SK-N-SH (cell line): Measurements from ENCODE around the gene FTCD. TPM values are rescaled to one million over a fixed set of nuclear protein-coding genes. Genes with fewer than 3 reads are reported as not detected.

Experiments
- CTCF ChIA-PET: fragments of 300-600, 350-600 bp; formaldehyde crosslinking; extraction: SDS; loops from one replicate; lab custom pipeline; 2021; lab: Yijun Ruan, JAX
- POLR2A ChIA-PET: fragments of 350-600 bp; sonication (Branson Sonifier 250); formaldehyde crosslinking; extraction: SDS; loops from one replicate; lab custom pipeline; 2020; ENCODE audit warnings: antibody characterized with exemption, inconsistent platforms; lab: Yijun Ruan, JAX
- DNase-seq: peaks from one replicate; pipeline ENCODE4 v3.0.0; 2012
- H2AFZ ChIP-seq: fragments of 200-600 bp; sonication (generic); 2 replicates; pipeline ENCODE4 v1.8.1; 2016; ENCODE audit warnings: antibody characterized with exemption, mild to moderate bottlenecking, low read depth
- H3F3A ChIP-seq: fragments of 200-600 bp; sonication (generic); replicated peaks from 2 replicates; pipeline ENCODE3; 2016; ENCODE audit warnings: antibody characterized with exemption, mild to moderate bottlenecking; ENCODE audit not compliant: insufficient read depth
- H3K27ac ChIP-seq, 2 experiments: fragments of 200-500 bp in 1 of 2; fragments of 200-600 bp in 1 of 2; sonication (Bioruptor generic) in 1 of 2; sonication (generic), shearing (Covaris generic) in 1 of 2; 2 replicates each; pipeline versions ENCODE4 v1.5.1 to v1.6.1; 2014 to 2016; ENCODE audit warnings: low read depth in 2 of 2, inconsistent platforms in 1 of 2, low read length in 1 of 2, mild to moderate bottlenecking in 1 of 2, mixed read lengths in 1 of 2
- H3K27me3 ChIP-seq: fragments of 200-600 bp; sonication (generic), shearing (Covaris generic); 2 replicates; pipeline ENCODE4 v1.6.1; 2016; ENCODE audit warnings: mixed run types; ENCODE audit not compliant: insufficient read depth
- H3K36me3 ChIP-seq, 2 experiments: fragments of 200-500 bp in 1 of 2; fragments of 200-600 bp in 1 of 2; sonication (Bioruptor generic) in 1 of 2; sonication (generic) in 1 of 2; replicated peaks in 1 of 2; 2 replicates each; pipeline versions ENCODE3 to v1.5.1; 2014 to 2016; ENCODE audit warnings: low read length in 1 of 2, mild to moderate bottlenecking in 1 of 2; ENCODE audit not compliant: insufficient read depth in 2 of 2, control insufficient read depth in 1 of 2
- H3K4me1 ChIP-seq, 2 experiments: fragments of 200-500 bp in 1 of 2; fragments of 200-600 bp in 1 of 2; sonication (Bioruptor generic) in 1 of 2; sonication (generic), shearing (Covaris generic) in 1 of 2; 2 replicates each; pipeline versions ENCODE4 v1.5.1 to v1.6.1; 2014 to 2016; ENCODE audit warnings: low read depth in 1 of 2, low read length in 1 of 2, mixed run types in 1 of 2; ENCODE audit not compliant: insufficient read depth in 2 of 2, control insufficient read depth in 1 of 2
- H3K4me2 ChIP-seq: fragments of 200-600 bp; sonication (generic), shearing (Covaris generic); 2 replicates; pipeline ENCODE4 v1.6.1; 2017; ENCODE audit warnings: mixed run types
- H3K4me3 ChIP-seq, 2 experiments: fragments of 200-500 bp in 1 of 2; fragments of 200-600 bp in 1 of 2; sonication (Bioruptor generic) in 1 of 2; sonication (generic), shearing (Covaris generic) in 1 of 2; 2 replicates each; pipeline versions ENCODE4 v1.5.1 to v1.8.1; 2014 to 2016; ENCODE audit warnings: low read depth in 2 of 2, inconsistent platforms in 1 of 2, low read length in 1 of 2, mild to moderate bottlenecking in 1 of 2, mixed read lengths in 1 of 2, moderate library complexity in 1 of 2
- H3K79me2 ChIP-seq: fragments of 200-600 bp; sonication (generic); 2 replicates; pipeline ENCODE4 v1.8.1; 2017; ENCODE audit warnings: mild to moderate bottlenecking; ENCODE audit not compliant: insufficient read depth
- H3K9ac ChIP-seq: fragments of 200-600 bp; sonication (generic); 2 replicates; pipeline ENCODE4 v1.6.1; 2017; ENCODE audit warnings: mixed run types
- H3K9me2 ChIP-seq: fragments of 200-600 bp; sonication (generic); 2 replicates; pipeline ENCODE4 v1.6.1; 2017; ENCODE audit warnings: mixed run types
- H3K9me3 ChIP-seq: fragments of 200-600 bp; sonication (generic); 2 replicates; pipeline ENCODE4 v1.6.1; 2017; ENCODE audit warnings: mixed run types, mild to moderate bottlenecking, moderate library complexity
- H4K20me1 ChIP-seq: fragments of 200-600 bp; sonication (generic); 2 replicates; pipeline ENCODE4 v1.6.1; 2017; ENCODE audit warnings: mild to moderate bottlenecking, mixed run types; ENCODE audit not compliant: insufficient read depth
- ELF1 ChIP-seq: IDR thresholded peaks from 2 replicates; pipeline ENCODE4 v1.4.0; 2012
- EZH2phosphoT487 ChIP-seq: fragments of 200-600 bp; sonication (generic); IDR thresholded peaks from 2 replicates; pipeline ENCODE4 v1.6.1; 2017; ENCODE audit warnings: low read depth, mixed run types, mild to moderate bottlenecking, antibody characterized with exemption, moderate library complexity, borderline replicate concordance
- GABPA ChIP-seq: IDR thresholded peaks from 2 replicates; pipeline ENCODE4 v1.4.0; 2012; ENCODE audit warnings: low read depth, mild to moderate bottlenecking
- GATA2 ChIP-seq: sonication (generic); formaldehyde crosslinking; IDR thresholded peaks from 2 replicates; pipeline ENCODE4 v1.5.0; 2020; ENCODE audit warnings: mild to moderate bottlenecking, missing genetic modification reagents
- MXI1 ChIP-seq: IDR thresholded peaks from 2 replicates; pipeline ENCODE4 v1.6.1; 2012; ENCODE audit warnings: mild to moderate bottlenecking, low read depth, low read length, improper control_type of control experiment
- RCOR1 ChIP-seq: fragments of 150-350 bp; IDR thresholded peaks from 2 replicates; pipeline ENCODE4 v1.6.1; 2017; ENCODE audit warnings: antibody characterized with exemption, low read length
- SMC3 ChIP-seq: IDR thresholded peaks from 2 replicates; pipeline ENCODE4 v1.6.1; 2012; ENCODE audit warnings: low read depth, low read length, improper control_type of control experiment
- TCF12 ChIP-seq: IDR thresholded peaks from 2 replicates; pipeline ENCODE4 v1.4.0; 2012
- WGBS: methylation state at CpG from one replicate; pipeline ENCODE4 v1.1.6; 2017; ENCODE audit warnings: low lambda C conversion rate; 5-methylcytosine and 5-hydroxymethylcytosine counted together
- polyA plus RNA-seq, 3 experiments: library from polyadenylated mRNA; depleted of rRNA; stranded (reverse); fragments of >200 nt; gene quantifications; 2 replicates each; pipeline ENCODE4 v1.2.3, GENCODE V29; 2012
- TF ChIP-seq, protein P1 (sequence below): fragments of 150-350 bp; IDR thresholded peaks from 2 replicates; pipeline ENCODE4 v1.6.1; 2017; ENCODE audit warnings: antibody characterized with exemption, low read length, low read depth, borderline replicate concordance
- TF ChIP-seq, protein P2 (sequence below): IDR thresholded peaks from 2 replicates; pipeline ENCODE4 v1.4.0; 2012; ENCODE audit warnings: low read depth, borderline replicate concordance
- TF ChIP-seq, protein P3 (sequence below): IDR thresholded peaks from 2 replicates; pipeline ENCODE4; 2012
- TF ChIP-seq, protein P4 (sequence below): IDR thresholded peaks from 2 replicates; pipeline ENCODE4 v1.6.1; 2012; ENCODE audit warnings: mild to moderate bottlenecking, low read depth, low read length, moderate library complexity

FTCD gene
- polyA plus RNA-seq, 1 of the 3 experiments (the other 2 are of a cell fraction): 0.33 TPM

DNA sequence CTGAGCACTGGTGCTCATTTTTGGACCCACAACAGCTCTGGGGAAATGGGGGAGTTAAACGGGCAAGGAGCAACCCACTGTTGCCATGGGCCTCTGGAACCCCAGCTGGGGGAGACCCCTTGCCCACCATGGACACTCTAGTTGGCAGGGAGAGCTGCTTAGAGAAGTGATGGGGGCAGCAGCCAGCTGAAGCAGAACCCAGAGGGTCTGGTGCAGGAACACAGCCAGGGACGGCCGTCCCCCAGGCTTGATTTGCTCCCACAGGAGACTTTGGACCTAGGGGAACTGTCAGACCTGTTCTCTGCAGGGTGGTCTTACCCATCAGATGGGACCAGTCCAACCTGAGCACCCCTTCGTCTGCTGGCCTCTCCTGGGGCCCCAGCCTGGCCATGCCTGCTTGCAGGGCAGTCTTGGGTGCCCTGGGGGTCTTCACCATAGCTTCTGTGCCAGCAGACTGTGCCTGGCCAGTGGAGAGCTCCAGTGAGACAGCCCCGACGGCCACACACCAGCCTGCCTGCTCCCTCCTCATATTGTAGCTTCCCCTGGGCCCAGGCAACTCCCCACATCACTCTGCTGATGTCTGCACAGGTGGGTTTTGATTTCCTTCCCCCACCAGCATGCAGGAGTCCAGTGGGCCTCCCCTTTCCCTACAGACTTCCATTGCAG is 17.6 kb upstream of the FTCD start:
- Histone ChIP-seq H3K27me3 (no peaks in the 10 kb centered on the region), H3K9me3 (no peaks in the 10 kb centered on the region), H4K20me1 (no peaks in the 10 kb centered on the region), H3K79me2 (no peaks in the 10 kb centered on the region), H3F3A (peaks cover 4% of the 10 kb centered on the region), H2AFZ (no peak overlapping the region), H3K9ac (no peak overlapping the region), H3K4me1 (no peaks in the 10 kb centered on the region), H3K4me3 (no peak overlapping the region), H3K36me3 (no peaks in the 10 kb centered on the region), H3K4me2 (no peak overlapping the region), H3K27ac (no peak overlapping the region), H3K9me2 (no peaks in the 10 kb centered on the region)
- 66% methylated on average over 3 of the region's 6 CpGs for WGBS
- no peak for DNase-seq
- POLR2A ChIA-PET: no interaction called here
- TF ChIP-seq, protein P1, sequence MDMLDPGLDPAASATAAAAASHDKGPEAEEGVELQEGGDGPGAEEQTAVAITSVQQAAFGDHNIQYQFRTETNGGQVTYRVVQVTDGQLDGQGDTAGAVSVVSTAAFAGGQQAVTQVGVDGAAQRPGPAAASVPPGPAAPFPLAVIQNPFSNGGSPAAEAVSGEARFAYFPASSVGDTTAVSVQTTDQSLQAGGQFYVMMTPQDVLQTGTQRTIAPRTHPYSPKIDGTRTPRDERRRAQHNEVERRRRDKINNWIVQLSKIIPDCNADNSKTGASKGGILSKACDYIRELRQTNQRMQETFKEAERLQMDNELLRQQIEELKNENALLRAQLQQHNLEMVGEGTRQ: no peak
- TF ChIP-seq, protein P2, sequence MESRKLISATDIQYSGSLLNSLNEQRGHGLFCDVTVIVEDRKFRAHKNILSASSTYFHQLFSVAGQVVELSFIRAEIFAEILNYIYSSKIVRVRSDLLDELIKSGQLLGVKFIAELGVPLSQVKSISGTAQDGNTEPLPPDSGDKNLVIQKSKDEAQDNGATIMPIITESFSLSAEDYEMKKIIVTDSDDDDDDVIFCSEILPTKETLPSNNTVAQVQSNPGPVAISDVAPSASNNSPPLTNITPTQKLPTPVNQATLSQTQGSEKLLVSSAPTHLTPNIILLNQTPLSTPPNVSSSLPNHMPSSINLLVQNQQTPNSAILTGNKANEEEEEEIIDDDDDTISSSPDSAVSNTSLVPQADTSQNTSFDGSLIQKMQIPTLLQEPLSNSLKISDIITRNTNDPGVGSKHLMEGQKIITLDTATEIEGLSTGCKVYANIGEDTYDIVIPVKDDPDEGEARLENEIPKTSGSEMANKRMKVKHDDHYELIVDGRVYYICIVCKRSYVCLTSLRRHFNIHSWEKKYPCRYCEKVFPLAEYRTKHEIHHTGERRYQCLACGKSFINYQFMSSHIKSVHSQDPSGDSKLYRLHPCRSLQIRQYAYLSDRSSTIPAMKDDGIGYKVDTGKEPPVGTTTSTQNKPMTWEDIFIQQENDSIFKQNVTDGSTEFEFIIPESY: no peak
- TF ChIP-seq TCF12: no peak
- TF ChIP-seq, all 33 proteins: peak for 0
- CTCF ChIA-PET: interaction anchor here (0.8 to 1.1 kb wide), 3 partner anchors 20 to 29 kb away, joined by 3 to 7 read pairs (median 4); no protein-coding TSS in a partner anchor

DNA sequence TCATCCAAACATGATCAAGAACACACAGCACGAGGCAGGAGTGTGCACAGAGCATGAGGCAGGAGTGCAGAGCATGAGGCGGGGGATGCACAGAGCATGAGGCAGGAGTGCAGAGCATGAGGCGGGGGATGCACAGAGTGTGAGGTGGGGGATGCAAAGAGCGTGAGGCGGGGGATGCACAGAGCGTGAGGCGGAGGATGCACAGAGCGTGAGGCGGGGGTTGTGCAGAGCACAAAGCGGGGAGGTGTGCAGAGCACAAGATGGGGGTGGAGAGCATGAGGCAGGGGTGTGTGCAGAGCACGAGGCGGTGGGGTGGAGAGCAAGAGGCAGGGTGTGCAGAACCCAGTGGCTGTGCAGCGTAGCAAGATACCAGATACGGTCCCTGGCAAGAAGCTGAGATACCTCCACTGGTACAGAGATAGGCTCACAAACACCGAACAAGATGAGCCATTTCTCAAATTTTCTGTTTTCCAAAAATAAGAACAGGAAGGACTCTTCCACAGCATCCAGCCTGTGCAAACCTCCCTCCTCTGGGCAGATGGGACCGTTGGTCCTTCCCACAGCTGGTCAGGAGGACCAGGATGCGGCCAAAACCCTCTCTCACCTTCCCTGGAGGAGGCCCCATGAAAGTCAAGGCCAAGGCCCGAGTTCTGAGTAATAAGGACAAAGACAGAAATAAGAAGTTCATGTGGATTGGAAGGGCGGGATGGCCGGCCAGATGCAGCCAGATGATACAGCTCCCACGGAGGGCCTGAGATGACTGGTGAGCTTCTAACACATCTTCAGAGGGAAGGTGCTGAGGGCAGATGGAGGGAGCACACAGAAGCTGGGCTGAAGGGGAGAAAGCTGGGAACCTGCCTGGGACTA is 16.9 kb upstream of the FTCD start:
- ChIA-PET CTCF (interaction anchor here (0.8 kb wide), 1 partner anchor 19 kb away, joined by 7 read pairs; no protein-coding TSS in a partner anchor), POLR2A (no interaction called here)
- no peak overlapping the region for H3K4me2 ChIP-seq
- no peaks in the 10 kb centered on the region for H4K20me1 ChIP-seq
- H3K4me1 ChIP-seq: no peaks in the 10 kb centered on the region
- H3K9me3 ChIP-seq: no peaks in the 10 kb centered on the region
- peaks cover 4% of the 10 kb centered on the region for H3F3A ChIP-seq
- no peak overlapping the region for H2AFZ ChIP-seq
- no peaks in the 10 kb centered on the region for H3K9me2 ChIP-seq
- H3K9ac ChIP-seq: no peak overlapping the region
- DNase-seq: no peak
- H3K27ac ChIP-seq: no peak overlapping the region
- no peaks in the 10 kb centered on the region for H3K36me3 ChIP-seq
- 70% methylated on average over 21 of the region's 21 CpGs for WGBS
- H3K4me3 ChIP-seq: no peak overlapping the region
- H3K79me2 ChIP-seq: no peaks in the 10 kb centered on the region
- H3K27me3 ChIP-seq: no peaks in the 10 kb centered on the region
- TF ChIP-seq ELF1: no peak
- TF ChIP-seq, protein P2: no peak
- TF ChIP-seq GATA2: no peak
- TF ChIP-seq, protein P1: no peak
- TF ChIP-seq, protein P3, sequence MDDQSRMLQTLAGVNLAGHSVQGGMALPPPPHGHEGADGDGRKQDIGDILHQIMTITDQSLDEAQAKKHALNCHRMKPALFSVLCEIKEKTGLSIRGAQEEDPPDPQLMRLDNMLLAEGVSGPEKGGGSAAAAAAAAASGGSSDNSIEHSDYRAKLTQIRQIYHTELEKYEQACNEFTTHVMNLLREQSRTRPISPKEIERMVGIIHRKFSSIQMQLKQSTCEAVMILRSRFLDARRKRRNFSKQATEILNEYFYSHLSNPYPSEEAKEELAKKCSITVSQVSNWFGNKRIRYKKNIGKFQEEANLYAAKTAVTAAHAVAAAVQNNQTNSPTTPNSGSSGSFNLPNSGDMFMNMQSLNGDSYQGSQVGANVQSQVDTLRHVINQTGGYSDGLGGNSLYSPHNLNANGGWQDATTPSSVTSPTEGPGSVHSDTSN: no peak
- TF ChIP-seq GABPA: no peak
- TF ChIP-seq SMC3: no peak
- no peak for TF ChIP-seq EZH2phosphoT487
- TF ChIP-seq RCOR1: no peak
- TF ChIP-seq, protein P4, sequence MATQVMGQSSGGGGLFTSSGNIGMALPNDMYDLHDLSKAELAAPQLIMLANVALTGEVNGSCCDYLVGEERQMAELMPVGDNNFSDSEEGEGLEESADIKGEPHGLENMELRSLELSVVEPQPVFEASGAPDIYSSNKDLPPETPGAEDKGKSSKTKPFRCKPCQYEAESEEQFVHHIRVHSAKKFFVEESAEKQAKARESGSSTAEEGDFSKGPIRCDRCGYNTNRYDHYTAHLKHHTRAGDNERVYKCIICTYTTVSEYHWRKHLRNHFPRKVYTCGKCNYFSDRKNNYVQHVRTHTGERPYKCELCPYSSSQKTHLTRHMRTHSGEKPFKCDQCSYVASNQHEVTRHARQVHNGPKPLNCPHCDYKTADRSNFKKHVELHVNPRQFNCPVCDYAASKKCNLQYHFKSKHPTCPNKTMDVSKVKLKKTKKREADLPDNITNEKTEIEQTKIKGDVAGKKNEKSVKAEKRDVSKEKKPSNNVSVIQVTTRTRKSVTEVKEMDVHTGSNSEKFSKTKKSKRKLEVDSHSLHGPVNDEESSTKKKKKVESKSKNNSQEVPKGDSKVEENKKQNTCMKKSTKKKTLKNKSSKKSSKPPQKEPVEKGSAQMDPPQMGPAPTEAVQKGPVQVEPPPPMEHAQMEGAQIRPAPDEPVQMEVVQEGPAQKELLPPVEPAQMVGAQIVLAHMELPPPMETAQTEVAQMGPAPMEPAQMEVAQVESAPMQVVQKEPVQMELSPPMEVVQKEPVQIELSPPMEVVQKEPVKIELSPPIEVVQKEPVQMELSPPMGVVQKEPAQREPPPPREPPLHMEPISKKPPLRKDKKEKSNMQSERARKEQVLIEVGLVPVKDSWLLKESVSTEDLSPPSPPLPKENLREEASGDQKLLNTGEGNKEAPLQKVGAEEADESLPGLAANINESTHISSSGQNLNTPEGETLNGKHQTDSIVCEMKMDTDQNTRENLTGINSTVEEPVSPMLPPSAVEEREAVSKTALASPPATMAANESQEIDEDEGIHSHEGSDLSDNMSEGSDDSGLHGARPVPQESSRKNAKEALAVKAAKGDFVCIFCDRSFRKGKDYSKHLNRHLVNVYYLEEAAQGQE: no peak
- no peak for TF ChIP-seq MXI1
